ENCODE data around the gene GMPS. TPM values are rescaled to one million over a fixed set of nuclear protein-coding genes. Genes with fewer than 3 reads are reported as not detected.

GMPS gene
- total RNA-seq, 1 experiment from 2014 or later = 137 TPM

GRCh38 chr3:155970398-155970797, 99.9 kb downstream of the GMPS start:
- intact Hi-C loops (cut with micrococcal nuclease; ENCODE audit: unreplicated experiment) = no loop called here

DNA sequence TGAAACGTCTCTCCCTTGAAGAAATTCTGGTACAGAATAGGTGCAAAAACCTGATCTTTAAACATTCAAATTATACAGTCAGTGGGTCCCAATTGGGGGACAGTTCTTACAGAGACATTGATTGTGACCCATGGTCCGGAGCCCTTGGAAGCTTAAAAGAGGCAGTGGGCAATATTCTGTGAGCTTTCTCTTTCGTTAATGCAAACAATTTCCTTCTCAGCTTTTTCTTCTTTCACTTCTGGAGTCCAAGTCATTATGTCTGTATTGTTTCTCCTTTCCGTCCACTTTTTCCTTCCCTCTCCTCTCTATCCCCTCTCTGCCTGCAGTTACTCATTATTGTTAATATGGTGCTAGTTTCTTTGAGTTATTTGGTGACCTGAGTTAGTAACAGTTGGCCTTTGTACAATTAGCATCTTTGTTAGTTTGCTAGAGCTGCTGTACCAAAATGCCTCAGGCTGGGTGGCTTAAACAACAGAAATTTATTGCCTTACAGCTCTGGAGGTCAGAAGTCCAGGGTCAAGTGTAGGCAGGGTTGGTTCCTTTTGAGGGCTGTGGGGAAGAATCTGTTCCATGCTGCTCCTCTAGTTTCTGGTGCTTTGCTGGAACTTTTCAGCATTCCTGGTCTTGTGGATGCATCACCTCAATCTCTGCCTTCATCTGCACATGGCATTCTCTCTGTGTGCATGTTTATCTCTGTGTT, 102.6 kb downstream of the GMPS start:
- H3K36me3 ChIP-seq (ENCODE audit: control insufficient read depth, insufficient read depth, low read length) = no peaks in the 10 kb centered on the region
- in situ Hi-C loops (cut with HindIII; ENCODE audit: low pct_unique_long_range_greater_than_20kb, low sequenced_read_pairs) = no loop called here
- CTCF ChIA-PET = no interaction called here

More at GRCh38 chr3:155970398-155970797, 99.9 kb downstream of the GMPS start:
- H3K4me1 ChIP-seq (ENCODE audit: control insufficient read depth, insufficient read depth, low read length) = no peaks in the 10 kb centered on the region
- H3K36me3 ChIP-seq (ENCODE audit: control insufficient read depth, insufficient read depth, low read length) = no peaks in the 10 kb centered on the region
- ChIA-PET POLR2A (no interaction called here), CTCF (no interaction called here)
- in situ Hi-C loops (cut with HindIII; ENCODE audit: low pct_unique_long_range_greater_than_20kb, low sequenced_read_pairs) = no loop called here
- no peak for DNase-seq (ENCODE audit: low read depth, low spot score)
- no TSS peak for BruUV-seq (replicated peaks)
- ATAC-seq = no peak
- TF ChIP-seq CTCF (IDR thresholded peaks at IDR 0.05) (no peak), POLR2AphosphoS5 (IDR thresholded peaks at IDR 0.05; ENCODE audit: low read depth, low read length) (no peak), TCF7L2 (IDR thresholded peaks at IDR 0.05; ENCODE audit: low read depth, low read length) (no peak)
- TF ChIP-seq, protein P1, sequence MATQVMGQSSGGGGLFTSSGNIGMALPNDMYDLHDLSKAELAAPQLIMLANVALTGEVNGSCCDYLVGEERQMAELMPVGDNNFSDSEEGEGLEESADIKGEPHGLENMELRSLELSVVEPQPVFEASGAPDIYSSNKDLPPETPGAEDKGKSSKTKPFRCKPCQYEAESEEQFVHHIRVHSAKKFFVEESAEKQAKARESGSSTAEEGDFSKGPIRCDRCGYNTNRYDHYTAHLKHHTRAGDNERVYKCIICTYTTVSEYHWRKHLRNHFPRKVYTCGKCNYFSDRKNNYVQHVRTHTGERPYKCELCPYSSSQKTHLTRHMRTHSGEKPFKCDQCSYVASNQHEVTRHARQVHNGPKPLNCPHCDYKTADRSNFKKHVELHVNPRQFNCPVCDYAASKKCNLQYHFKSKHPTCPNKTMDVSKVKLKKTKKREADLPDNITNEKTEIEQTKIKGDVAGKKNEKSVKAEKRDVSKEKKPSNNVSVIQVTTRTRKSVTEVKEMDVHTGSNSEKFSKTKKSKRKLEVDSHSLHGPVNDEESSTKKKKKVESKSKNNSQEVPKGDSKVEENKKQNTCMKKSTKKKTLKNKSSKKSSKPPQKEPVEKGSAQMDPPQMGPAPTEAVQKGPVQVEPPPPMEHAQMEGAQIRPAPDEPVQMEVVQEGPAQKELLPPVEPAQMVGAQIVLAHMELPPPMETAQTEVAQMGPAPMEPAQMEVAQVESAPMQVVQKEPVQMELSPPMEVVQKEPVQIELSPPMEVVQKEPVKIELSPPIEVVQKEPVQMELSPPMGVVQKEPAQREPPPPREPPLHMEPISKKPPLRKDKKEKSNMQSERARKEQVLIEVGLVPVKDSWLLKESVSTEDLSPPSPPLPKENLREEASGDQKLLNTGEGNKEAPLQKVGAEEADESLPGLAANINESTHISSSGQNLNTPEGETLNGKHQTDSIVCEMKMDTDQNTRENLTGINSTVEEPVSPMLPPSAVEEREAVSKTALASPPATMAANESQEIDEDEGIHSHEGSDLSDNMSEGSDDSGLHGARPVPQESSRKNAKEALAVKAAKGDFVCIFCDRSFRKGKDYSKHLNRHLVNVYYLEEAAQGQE (IDR thresholded peaks at IDR 0.05; ENCODE audit: insufficient read depth in 1 of 2, low read depth in 2 of 2, low read length in 1 of 2) = no peak
- no peak overlapping the region for H3K4me3 ChIP-seq (ENCODE audit: low read depth in 2 of 2, low read length in 2 of 2)
- H3K27ac ChIP-seq (ENCODE audit: low read length) = no peak overlapping the region
- H3K9me3 ChIP-seq (ENCODE audit: control insufficient read depth, insufficient read depth, low read depth, low read length) = no peaks in the 10 kb centered on the region
- no peaks in the 10 kb centered on the region for H3K27me3 ChIP-seq (ENCODE audit: control insufficient read depth, insufficient read depth, low read length)

More for the DNA sequence above, 102.6 kb downstream of the GMPS start:
- no peaks in the 10 kb centered on the region for H3K27me3 ChIP-seq (ENCODE audit: control insufficient read depth, insufficient read depth, low read length)
- intact Hi-C loops (cut with micrococcal nuclease; ENCODE audit: unreplicated experiment) = no loop called here
- H3K4me3 ChIP-seq (ENCODE audit: low read depth in 2 of 2, low read length in 2 of 2) = no peak overlapping the region
- no TSS peak for BruUV-seq (replicated peaks)
- POLR2A ChIA-PET = no interaction called here
- DNase-seq (ENCODE audit: low read depth, low spot score) (no peak), ATAC-seq (no peak)
- no peaks in the 10 kb centered on the region for H3K9me3 ChIP-seq (ENCODE audit: control insufficient read depth, insufficient read depth, low read depth, low read length)
- no peaks in the 10 kb centered on the region for H3K4me1 ChIP-seq (ENCODE audit: control insufficient read depth, insufficient read depth, low read length)
- no peak for TF ChIP-seq SIN3A (IDR thresholded peaks at IDR 0.05; ENCODE audit: borderline replicate concordance, insufficient read depth, low read depth, low read length)
- TF ChIP-seq, protein P1 (IDR thresholded peaks at IDR 0.05; ENCODE audit: insufficient read depth in 1 of 2, low read depth in 2 of 2, low read length in 1 of 2) = no peak
- TF ChIP-seq TCF7L2 (IDR thresholded peaks at IDR 0.05; ENCODE audit: low read depth, low read length) = no peak
- no peak for TF ChIP-seq POLR2AphosphoS5 (IDR thresholded peaks at IDR 0.05; ENCODE audit: low read depth, low read length)
- TF ChIP-seq CTCF (IDR thresholded peaks at IDR 0.05) = no peak
- no peak overlapping the region for H3K27ac ChIP-seq (ENCODE audit: low read length)

All from Panc1 (cell line).